IPS DF 6.9 (cell line): Measurements from ENCODE around the gene TMEM214.

Source experiments
- DNase-seq: peaks from one replicate; pipeline ENCODE4 v3.0.0-alpha.2; 2013; ENCODE audit warnings: low read depth, low spot score
- H3K27ac ChIP-seq: one replicate; pipeline ENCODE4 v1.5.1; 2013; ENCODE audit warnings: low read length, control low read depth
- H3K27me3 ChIP-seq: 2 replicates; pipeline ENCODE4 v1.6.1; 2013; ENCODE audit warnings: mild to moderate bottlenecking, low read length; ENCODE audit not compliant: control insufficient read depth, insufficient read depth
- H3K36me3 ChIP-seq: 2 replicates; pipeline ENCODE4 v1.6.1; 2013; ENCODE audit warnings: low read length; ENCODE audit not compliant: control insufficient read depth, insufficient read depth
- H3K4me1 ChIP-seq: 2 replicates; pipeline ENCODE4 v1.6.1; 2013; ENCODE audit warnings: low read length; ENCODE audit not compliant: control insufficient read depth, insufficient read depth
- H3K4me3 ChIP-seq: 2 replicates; pipeline ENCODE4 v1.5.1; 2013; ENCODE audit warnings: mild to moderate bottlenecking, low read length
- H3K9me3 ChIP-seq: 2 replicates; pipeline ENCODE4 v1.6.1; 2013; ENCODE audit warnings: low read length, inconsistent platforms; ENCODE audit not compliant: control insufficient read depth, insufficient read depth
- WGBS: extraction: QIAGEN DNeasy Blood & Tissue Kit; methylation state at CpG from one replicate; pipeline ENCODE4 v1.1.7; 2013; ENCODE audit warnings: mixed read lengths, missing lambda C conversion rate; ENCODE audit not compliant: insufficient read length, insufficient coverage; 5-methylcytosine and 5-hydroxymethylcytosine counted together

The TMEM214 gene

GRCh38 chr2:27076323-27076722 lies 43.6 kb downstream of the TMEM214 start:
- H3K9me3 ChIP-seq, result no peaks in the 10 kb centered on the region
- no peak overlapping the region for H3K4me3 ChIP-seq
- no peak for DNase-seq
- no CpG with 5 or more reads among the region's 4 CpGs for WGBS
- H3K27me3 ChIP-seq, result no peaks in the 10 kb centered on the region
- no peaks in the 10 kb centered on the region; the same call in 1 of the 2 replicates for H3K36me3 ChIP-seq
- H3K27ac ChIP-seq, result no peak overlapping the region
- H3K4me1 ChIP-seq, result peaks cover 6% of the 10 kb centered on the region

GRCh38 chr2:27077231-27077630 lies 44.5 kb downstream of the TMEM214 start:
- no CpG with 5 or more reads among the region's 7 CpGs for WGBS

GRCh38 chr2:27078267-27079194 lies 45.8 kb downstream of the TMEM214 start, which contains the start of gene EMILIN1:
Gene EMILIN1, plus strand, starts transcription at chr2:27078615. Its CDS starts 451 bp downstream, at chr2:27079066.
- WGBS, result no CpG with 5 or more reads among the region's 41 CpGs
- Histone ChIP-seq H3K9me3 (no peaks in the 10 kb centered on the region), H3K27ac (no peak within 1 kb of the TSS), H3K4me1 (peaks cover 6% of the 10 kb centered on the region), H3K4me3 (no peak within 1 kb of the TSS), H3K27me3 (no peaks in the 10 kb centered on the region), H3K36me3 (no peaks in the 10 kb centered on the region; the same call in 1 of the 2 replicates)
- DNase-seq, result no peak

More at GRCh38 chr2:27077231-27077630, 44.5 kb downstream of the TMEM214 start:
- Histone ChIP-seq H3K9me3 (no peaks in the 10 kb centered on the region), H3K4me1 (peaks cover 6% of the 10 kb centered on the region), H3K27me3 (no peaks in the 10 kb centered on the region), H3K4me3 (no peak overlapping the region), H3K36me3 (no peaks in the 10 kb centered on the region; the same call in 1 of the 2 replicates), H3K27ac (no peak overlapping the region)
- DNase-seq, result no peak

GRCh38 chr2:27079233-27080139 lies 46.7 kb downstream of the TMEM214 start:
- Histone ChIP-seq H3K4me3 (no peak overlapping the region), H3K4me1 (peaks cover 6% of the 10 kb centered on the region), H3K27ac (no peak overlapping the region), H3K36me3 (no peaks in the 10 kb centered on the region; the same call in 1 of the 2 replicates), H3K9me3 (no peaks in the 10 kb centered on the region), H3K27me3 (no peaks in the 10 kb centered on the region)
- no CpG with 5 or more reads among the region's 14 CpGs for WGBS
- no peak for DNase-seq

- H3K4me3 ChIP-seq, result no peak overlapping the region
- H3K4me1 ChIP-seq, result peaks cover 6% of the 10 kb centered on the region
- DNase-seq, result no peak
- H3K27ac ChIP-seq, result no peak overlapping the region
- H3K27me3 ChIP-seq, result no peaks in the 10 kb centered on the region
- no peaks in the 10 kb centered on the region for H3K9me3 ChIP-seq
- no peaks in the 10 kb centered on the region; the same call in 1 of the 2 replicates for H3K36me3 ChIP-seq
- WGBS, result no CpG with 5 or more reads among the region's 7 CpGs
These were observed 47.3 kb downstream of the TMEM214 start for GRCh38 chr2:27080140-27080469.

- no CpG with 5 or more reads among the region's 14 CpGs for WGBS
- H3K4me3 ChIP-seq, result no peak overlapping the region
These were observed 47.8 kb downstream of the TMEM214 start for GRCh38 chr2:27080603-27080936.

GRCh38 chr2:27081984-27082772 lies 49.4 kb downstream of the TMEM214 start:
- Histone ChIP-seq H3K4me1 (peaks cover 6% of the 10 kb centered on the region), H3K27me3 (no peaks in the 10 kb centered on the region), H3K9me3 (no peaks in the 10 kb centered on the region), H3K27ac (no peak overlapping the region), H3K4me3 (no peak overlapping the region), H3K36me3 (no peaks in the 10 kb centered on the region; the same call in 1 of the 2 replicates)
- no CpG with 5 or more reads among the region's 38 CpGs for WGBS
- DNase-seq, result no peak

More at GRCh38 chr2:27080603-27080936, 47.8 kb downstream of the TMEM214 start:
- H3K36me3 ChIP-seq, result no peaks in the 10 kb centered on the region; the same call in 1 of the 2 replicates
- DNase-seq, result no peak
- H3K27ac ChIP-seq, result no peak overlapping the region
- peaks cover 6% of the 10 kb centered on the region for H3K4me1 ChIP-seq
- no peaks in the 10 kb centered on the region for H3K27me3 ChIP-seq
- H3K9me3 ChIP-seq, result no peaks in the 10 kb centered on the region

- H3K9me3 ChIP-seq, result no peaks in the 10 kb centered on the region
- no peaks in the 10 kb centered on the region; the same call in 1 of the 2 replicates for H3K36me3 ChIP-seq
- H3K4me3 ChIP-seq, result no peak overlapping the region
- no peaks in the 10 kb centered on the region for H3K27me3 ChIP-seq
- H3K27ac ChIP-seq, result no peak overlapping the region
- no CpG with 5 or more reads among the region's 27 CpGs for WGBS
- peaks cover 6% of the 10 kb centered on the region for H3K4me1 ChIP-seq
- DNase-seq, result no peak
These were observed 50.1 kb downstream of the TMEM214 start for GRCh38 chr2:27082773-27083409.

GRCh38 chr2:27083410-27084296 lies 50.9 kb downstream of the TMEM214 start:
- H3K36me3 ChIP-seq, result no peaks in the 10 kb centered on the region; the same call in 1 of the 2 replicates
- DNase-seq, result no peak
- H3K27me3 ChIP-seq, result no peaks in the 10 kb centered on the region
- WGBS, result no CpG with 5 or more reads among the region's 20 CpGs
- H3K27ac ChIP-seq, result no peak overlapping the region
- no peak overlapping the region for H3K4me3 ChIP-seq
- H3K4me1 ChIP-seq, result no peaks in the 10 kb centered on the region; the same call in 1 of the 2 replicates
- no peaks in the 10 kb centered on the region for H3K9me3 ChIP-seq
